ENCODE measurements around the gene PEX11B. TPM values are rescaled to one million over a fixed set of nuclear protein-coding genes. Genes with fewer than 3 reads are reported as not detected.

PEX11B gene
- total and polyA plus RNA-seq, 12 donors: 17.7 to 26.3 (median 23.0) TPM

- ATAC-seq (no peak), DNase-seq (no peak)
- no peaks in the 10 kb centered on the region for H3K9me3 ChIP-seq
- H3K4me3 ChIP-seq: no peak overlapping the region
- no peaks in the 10 kb centered on the region for H3K27me3 ChIP-seq
- WGBS, 2 donors: 93 to 97% methylated on average over 12 of the region's 12 CpGs
- no peak overlapping the region for H3K27ac ChIP-seq
- no peaks in the 10 kb centered on the region for H3K36me3 ChIP-seq
- H3K4me1 ChIP-seq: peaks cover 0 to 21% (median 9%) of the 10 kb centered on the region in 9 donors
- intact Hi-C loops (cut with DNase I): no loop called here
- TF ChIP-seq, protein P1, sequence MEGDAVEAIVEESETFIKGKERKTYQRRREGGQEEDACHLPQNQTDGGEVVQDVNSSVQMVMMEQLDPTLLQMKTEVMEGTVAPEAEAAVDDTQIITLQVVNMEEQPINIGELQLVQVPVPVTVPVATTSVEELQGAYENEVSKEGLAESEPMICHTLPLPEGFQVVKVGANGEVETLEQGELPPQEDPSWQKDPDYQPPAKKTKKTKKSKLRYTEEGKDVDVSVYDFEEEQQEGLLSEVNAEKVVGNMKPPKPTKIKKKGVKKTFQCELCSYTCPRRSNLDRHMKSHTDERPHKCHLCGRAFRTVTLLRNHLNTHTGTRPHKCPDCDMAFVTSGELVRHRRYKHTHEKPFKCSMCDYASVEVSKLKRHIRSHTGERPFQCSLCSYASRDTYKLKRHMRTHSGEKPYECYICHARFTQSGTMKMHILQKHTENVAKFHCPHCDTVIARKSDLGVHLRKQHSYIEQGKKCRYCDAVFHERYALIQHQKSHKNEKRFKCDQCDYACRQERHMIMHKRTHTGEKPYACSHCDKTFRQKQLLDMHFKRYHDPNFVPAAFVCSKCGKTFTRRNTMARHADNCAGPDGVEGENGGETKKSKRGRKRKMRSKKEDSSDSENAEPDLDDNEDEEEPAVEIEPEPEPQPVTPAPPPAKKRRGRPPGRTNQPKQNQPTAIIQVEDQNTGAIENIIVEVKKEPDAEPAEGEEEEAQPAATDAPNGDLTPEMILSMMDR (IDR thresholded peaks at IDR 0.05): no peak
Observed at GRCh38 chr1:145874646-145875045, 43.9 kb downstream of the PEX11B start.

DNA sequence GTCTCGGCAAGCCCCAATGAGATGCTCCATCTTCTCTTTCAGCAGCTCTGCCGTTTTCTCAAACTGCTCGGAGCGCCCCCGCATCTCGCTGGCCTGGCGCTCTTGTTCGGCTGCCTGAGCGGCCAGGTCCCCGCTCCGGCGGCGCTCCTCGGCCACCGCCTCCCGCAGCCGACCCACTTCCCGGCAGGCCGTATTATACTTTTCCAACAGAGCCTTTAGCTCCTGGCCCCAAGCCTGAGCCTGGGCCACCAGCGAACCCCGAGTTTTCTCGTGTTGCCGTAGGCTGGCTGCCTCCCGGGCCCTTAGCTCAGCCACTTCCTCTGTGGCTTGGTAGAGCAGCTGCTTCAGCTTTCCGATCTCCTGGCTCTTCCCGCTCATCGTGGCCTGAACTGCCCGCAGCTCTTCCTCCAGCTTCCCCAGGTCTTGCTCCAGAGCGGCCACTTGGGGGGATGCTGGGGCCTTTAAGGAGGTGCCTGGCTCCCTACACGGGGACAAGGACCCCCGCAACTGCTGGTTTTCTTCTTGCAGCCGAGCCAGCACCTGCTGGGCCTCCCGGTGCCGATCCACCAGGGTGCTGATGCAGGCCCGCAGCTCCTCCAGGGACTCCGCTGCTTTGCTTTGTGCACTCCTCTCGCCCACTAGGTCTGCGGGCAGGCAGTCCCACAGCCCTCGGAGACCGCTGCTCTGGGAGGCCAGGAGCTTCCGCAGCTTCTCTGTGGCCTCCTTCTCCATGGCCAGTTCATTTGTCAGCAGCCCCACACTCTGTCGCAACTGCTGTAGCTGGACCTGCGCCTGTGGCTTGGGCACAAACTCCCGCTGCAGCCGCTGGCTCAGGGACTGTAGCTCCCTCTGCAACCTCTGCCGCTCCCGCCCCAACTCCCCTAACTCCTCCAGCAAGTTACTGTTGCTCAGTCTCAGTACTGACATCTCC, 46.3 kb downstream of the PEX11B start:
- H3K9me3 ChIP-seq: no peaks in the 10 kb centered on the region
- H3K27me3 ChIP-seq: no peaks in the 10 kb centered on the region
- peak overlapping the region in 9 of 10 donors; percentile 61 to 84 (median 76) for H3K27ac ChIP-seq
- H3K36me3 ChIP-seq: peaks cover 0 to 7% (median 0%) of the 10 kb centered on the region in 9 donors
- H3K4me3 ChIP-seq: peak overlapping the region in 9 of 10 donors; percentile 23 to 60 (median 53)
- TF ChIP-seq, protein P1 (IDR thresholded peaks at IDR 0.05): no peak
- WGBS, 2 donors: 27 to 30% methylated on average over 47 of the region's 47 CpGs
- ATAC-seq (peak; percentile 74 to 84 (median 79)), DNase-seq (peak; percentile 17 to 64)
- peaks cover 0 to 21% (median 9%) of the 10 kb centered on the region in 9 donors for H3K4me1 ChIP-seq
- intact Hi-C loops (cut with DNase I): no loop called here

- Histone ChIP-seq H3K4me1 (peaks cover 0 to 21% (median 9%) of the 10 kb centered on the region in 9 donors), H3K27ac (no peak overlapping the region), H3K27me3 (no peaks in the 10 kb centered on the region), H3K4me3 (no peak overlapping the region), H3K9me3 (no peaks in the 10 kb centered on the region), H3K36me3 (peaks cover 0 to 8% (median 0%) of the 10 kb centered on the region in 9 donors)
- TF ChIP-seq, protein P1 (IDR thresholded peaks at IDR 0.05): no peak
- 77 to 80% methylated on average over 4 of the region's 4 CpGs for WGBS, 2 donors
- intact Hi-C loops (cut with DNase I): no loop called here
- DNase-seq (no peak), ATAC-seq (no peak)
Observed at GRCh38 chr1:145868232-145868631, 50.3 kb downstream of the PEX11B start.

DNA sequence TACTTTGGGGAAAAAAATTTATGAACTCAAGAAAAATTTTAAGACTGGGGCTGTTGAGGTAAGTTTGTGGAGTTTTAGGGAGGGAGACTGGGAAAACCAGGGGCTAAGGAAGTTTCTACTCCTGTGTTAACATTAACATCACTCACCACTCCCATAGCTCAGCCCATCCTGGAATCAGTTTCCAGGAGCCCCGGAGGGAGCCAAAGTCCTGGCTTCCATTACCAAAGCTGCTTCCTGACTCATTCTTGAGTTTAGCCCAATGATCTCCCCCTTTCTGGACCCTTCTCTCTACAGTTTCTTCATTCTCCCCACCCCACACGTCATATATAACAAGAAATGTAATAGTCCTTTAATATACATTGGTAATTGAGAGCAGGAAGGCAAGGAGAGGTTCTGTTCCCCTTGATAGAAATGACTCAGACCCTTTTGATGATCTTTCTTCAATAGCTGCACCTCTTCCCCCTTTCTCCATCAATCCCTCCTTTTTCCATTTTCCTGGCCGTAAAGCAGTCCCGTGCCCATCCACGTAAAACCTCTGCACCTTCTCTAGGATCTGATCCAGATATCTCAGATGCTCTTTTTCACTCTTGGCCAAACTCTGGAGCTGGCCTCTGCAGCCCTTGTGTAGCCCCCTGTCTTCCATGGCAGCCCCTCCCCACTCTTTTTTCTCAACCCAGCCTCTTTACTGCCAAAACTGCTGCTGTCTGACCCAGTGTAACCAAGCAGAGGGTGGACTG, 55.1 kb downstream of the PEX11B start:
- TF ChIP-seq, protein P1 (IDR thresholded peaks at IDR 0.05): no peak
- Histone ChIP-seq H3K27me3 (no peaks in the 10 kb centered on the region), H3K4me3 (no peak overlapping the region), H3K4me1 (peaks cover 2 to 7% (median 5%) of the 10 kb centered on the region in 9 donors), H3K9me3 (no peaks in the 10 kb centered on the region), H3K36me3 (peaks cover 0 to 8% (median 0%) of the 10 kb centered on the region in 9 donors), H3K27ac (no peak overlapping the region)
- intact Hi-C loops (cut with DNase I): no loop called here
- no peak for DNase-seq
- 72 to 79% methylated on average over 5 of the region's 5 CpGs for WGBS, 2 donors
- ATAC-seq: no peak

Data from heart right ventricle (tissue), 16 donors.